Measurements from ENCODE around the gene TXN.
A peak's percentile ranks its signal among the peaks of the same experiment; 100 is the strongest.

TXN gene

DNA sequence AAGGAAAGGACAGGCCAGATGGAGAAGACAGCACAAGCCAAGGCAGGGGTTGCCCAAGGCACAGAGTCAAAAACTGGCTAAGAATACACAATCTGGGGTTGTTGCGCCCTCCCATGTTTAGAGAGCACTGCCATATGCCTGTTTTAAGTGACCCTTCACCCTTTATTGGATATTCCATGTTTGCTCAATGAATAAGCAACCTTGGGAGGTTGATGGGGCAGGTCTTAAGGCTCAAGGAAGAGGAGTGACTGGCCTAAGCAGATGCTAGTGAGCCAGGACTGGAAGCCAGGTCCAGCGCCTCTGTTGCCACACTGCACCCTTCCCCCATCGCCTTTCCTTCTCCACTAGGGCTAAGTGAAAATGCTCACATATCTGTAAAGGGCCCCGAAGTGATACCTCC lies 6.7 kb downstream of the TXN start:
- peaks cover 23% of the 10 kb centered on the region for H3K4me1 Mint-ChIP-seq
- H3K27me3 Mint-ChIP-seq, result no peaks in the 10 kb centered on the region
- H3K9me3 Mint-ChIP-seq, result no peaks in the 10 kb centered on the region
- H3K36me3 Mint-ChIP-seq, result peaks cover 38% of the 10 kb centered on the region
- ATAC-seq, result peak; percentile 47
- H3K27ac Mint-ChIP-seq, result no peak overlapping the region
- H3K4me3 Mint-ChIP-seq, result no peak overlapping the region

DNA sequence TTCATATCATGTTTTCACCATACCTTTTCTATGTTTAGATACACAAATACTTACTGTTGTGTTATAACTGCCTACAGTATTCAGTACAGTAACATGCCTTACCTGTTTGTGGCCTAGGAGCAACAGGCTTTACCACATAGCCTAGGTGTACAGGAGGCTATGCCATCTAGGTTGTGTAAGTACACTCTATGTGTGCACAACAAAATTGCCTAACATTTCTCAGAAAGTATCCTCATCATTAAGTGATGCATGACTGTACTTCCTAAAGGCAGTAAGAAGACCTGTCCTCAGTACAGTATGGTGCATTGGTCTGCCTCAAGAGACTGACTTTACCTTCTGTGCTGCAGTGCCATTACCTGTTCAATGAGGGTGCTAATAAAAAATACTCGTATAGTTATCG lies 7.9 kb downstream of the TXN start:
- no peak overlapping the region for H3K4me3 Mint-ChIP-seq
- no peaks in the 10 kb centered on the region for H3K27me3 Mint-ChIP-seq
- peaks cover 34% of the 10 kb centered on the region for H3K36me3 Mint-ChIP-seq
- H3K4me1 Mint-ChIP-seq, result peaks cover 10% of the 10 kb centered on the region
- no peak overlapping the region for H3K27ac Mint-ChIP-seq
- no peak for ATAC-seq
- H3K9me3 Mint-ChIP-seq, result no peaks in the 10 kb centered on the region

- no peaks in the 10 kb centered on the region for H3K4me1 Mint-ChIP-seq
- H3K36me3 Mint-ChIP-seq, result peaks cover 35% of the 10 kb centered on the region
These were observed 10.1 kb downstream of the TXN start for GRCh38 chr9:110246214-110246613.

GRCh38 chr9:110244616-110245015 lies 11.7 kb downstream of the TXN start:
- Mint-ChIP-seq H3K9me3 (no peaks in the 10 kb centered on the region), H3K36me3 (peaks cover 22% of the 10 kb centered on the region), H3K4me3 (no peak overlapping the region), H3K27me3 (no peaks in the 10 kb centered on the region), H3K27ac (no peak overlapping the region), H3K4me1 (no peaks in the 10 kb centered on the region)
- ATAC-seq, result no peak

More at GRCh38 chr9:110246214-110246613, 10.1 kb downstream of the TXN start:
- ATAC-seq, result no peak
- Mint-ChIP-seq H3K9me3 (no peaks in the 10 kb centered on the region), H3K27ac (no peak overlapping the region), H3K27me3 (no peaks in the 10 kb centered on the region), H3K4me3 (no peak overlapping the region)

GRCh38 chr9:110241858-110242321 lies 14.4 kb downstream of the TXN start:
- H3K9me3 Mint-ChIP-seq, result no peaks in the 10 kb centered on the region
- no peaks in the 10 kb centered on the region for H3K4me1 Mint-ChIP-seq
- peak; percentile 34 for ATAC-seq
- H3K27me3 Mint-ChIP-seq, result no peaks in the 10 kb centered on the region
- H3K36me3 Mint-ChIP-seq, result peaks cover 17% of the 10 kb centered on the region
- H3K27ac Mint-ChIP-seq, result no peak overlapping the region
- H3K4me3 Mint-ChIP-seq, result no peak overlapping the region

DNA sequence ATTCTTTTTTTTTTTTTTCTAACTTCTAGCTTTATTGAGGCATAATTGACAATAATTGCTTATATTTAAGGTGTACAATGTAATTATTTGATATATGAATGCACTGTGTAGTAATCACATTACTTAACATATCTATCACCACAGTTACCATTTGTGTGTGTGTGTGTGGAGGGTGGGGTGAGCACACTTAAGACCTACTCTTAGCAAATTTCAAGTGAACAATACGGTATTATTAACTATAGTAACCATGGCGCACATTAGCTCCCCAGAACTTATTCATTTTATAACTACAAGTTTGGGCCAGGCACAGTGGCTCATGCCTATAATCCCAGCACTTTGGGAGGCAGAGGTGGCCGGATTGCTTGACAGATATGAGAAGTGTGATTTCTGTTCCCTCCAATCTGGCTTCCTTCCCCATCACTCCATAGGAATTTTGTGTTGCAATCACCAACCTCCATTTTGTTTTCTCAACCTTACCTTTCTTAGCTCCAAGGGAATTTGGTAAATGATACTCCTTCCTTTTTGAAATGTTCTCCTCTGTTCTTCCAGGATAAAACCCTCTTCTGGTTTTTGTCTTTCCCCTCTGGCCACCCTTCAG lies 14.9 kb downstream of the TXN start:
- H3K9me3 Mint-ChIP-seq, result no peaks in the 10 kb centered on the region
- ATAC-seq, result peak; percentile 32
- H3K4me1 Mint-ChIP-seq, result no peaks in the 10 kb centered on the region
- no peak overlapping the region for H3K4me3 Mint-ChIP-seq
- H3K36me3 Mint-ChIP-seq, result peaks cover 12% of the 10 kb centered on the region
- no peaks in the 10 kb centered on the region for H3K27me3 Mint-ChIP-seq
- H3K27ac Mint-ChIP-seq, result no peak overlapping the region

DNA sequence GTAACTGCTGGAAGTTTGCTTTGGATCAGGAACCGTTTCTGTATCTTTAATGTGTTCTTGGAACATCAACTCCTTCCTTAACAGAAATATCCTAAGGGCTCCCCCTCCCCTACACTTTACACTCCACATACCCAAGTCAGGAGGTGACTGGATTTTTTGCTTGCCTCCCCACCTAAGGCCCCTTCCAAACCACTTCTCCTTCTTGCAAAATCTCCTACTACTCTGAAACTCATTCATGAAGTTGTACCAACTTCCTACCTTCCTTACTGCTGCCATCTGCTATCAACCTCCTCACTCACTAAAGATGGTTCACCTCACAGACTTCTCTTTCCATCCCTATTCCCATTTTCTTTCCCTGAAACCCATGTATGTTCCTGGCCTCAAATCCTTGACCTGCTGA lies 16.1 kb downstream of the TXN start:
- Mint-ChIP-seq H3K4me3 (no peak overlapping the region), H3K9me3 (no peaks in the 10 kb centered on the region), H3K36me3 (peaks cover 6% of the 10 kb centered on the region), H3K4me1 (no peaks in the 10 kb centered on the region), H3K27me3 (no peaks in the 10 kb centered on the region), H3K27ac (no peak overlapping the region)
- peak; percentile 16 for ATAC-seq

- no peak for ATAC-seq
- Mint-ChIP-seq H3K9me3 (no peaks in the 10 kb centered on the region), H3K4me1 (no peaks in the 10 kb centered on the region), H3K36me3 (no peaks in the 10 kb centered on the region), H3K27me3 (no peaks in the 10 kb centered on the region), H3K27ac (no peak overlapping the region), H3K4me3 (no peak overlapping the region)
These were observed 28.0 kb downstream of the TXN start for GRCh38 chr9:110228321-110228720.

DNA sequence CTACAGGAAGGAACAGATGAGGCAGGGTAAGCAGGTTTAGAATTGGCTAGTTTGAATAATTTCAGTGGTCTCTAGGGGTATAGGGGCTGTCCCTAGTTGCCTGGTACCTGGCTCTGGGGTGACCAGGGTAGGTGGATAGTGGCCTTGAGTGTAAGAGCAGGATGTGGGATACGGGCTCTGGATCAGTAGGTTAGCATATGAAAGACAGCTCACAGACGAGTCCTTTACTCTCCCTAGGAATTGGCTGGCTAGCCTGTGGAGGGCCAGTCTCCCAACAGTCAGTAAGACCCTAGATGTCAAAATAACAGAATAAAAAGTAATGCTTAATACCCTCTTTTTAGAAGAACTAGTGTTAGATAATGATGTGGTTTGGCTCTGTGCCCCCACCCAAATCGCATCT lies 31.7 kb downstream of the TXN start:
- ATAC-seq, result no peak
- Mint-ChIP-seq H3K4me3 (no peak overlapping the region), H3K36me3 (no peaks in the 10 kb centered on the region), H3K27ac (no peak overlapping the region), H3K9me3 (no peaks in the 10 kb centered on the region), H3K4me1 (no peaks in the 10 kb centered on the region), H3K27me3 (no peaks in the 10 kb centered on the region)

GRCh38 chr9:110220809-110221208 lies 35.5 kb downstream of the TXN start:
- H3K4me3 Mint-ChIP-seq, result no peak overlapping the region
- no peaks in the 10 kb centered on the region for H3K27me3 Mint-ChIP-seq

GRCh38 chr9:110217656-110218099 lies 38.6 kb downstream of the TXN start:
- Mint-ChIP-seq H3K36me3 (no peaks in the 10 kb centered on the region), H3K27ac (no peak overlapping the region), H3K4me3 (no peak overlapping the region), H3K9me3 (no peaks in the 10 kb centered on the region), H3K4me1 (peaks cover 9% of the 10 kb centered on the region), H3K27me3 (no peaks in the 10 kb centered on the region)
- ATAC-seq, result no peak

More at GRCh38 chr9:110220809-110221208, 35.5 kb downstream of the TXN start:
- Mint-ChIP-seq H3K36me3 (no peaks in the 10 kb centered on the region), H3K9me3 (no peaks in the 10 kb centered on the region), H3K4me1 (no peaks in the 10 kb centered on the region), H3K27ac (no peak overlapping the region)
- ATAC-seq, result no peak

DNA sequence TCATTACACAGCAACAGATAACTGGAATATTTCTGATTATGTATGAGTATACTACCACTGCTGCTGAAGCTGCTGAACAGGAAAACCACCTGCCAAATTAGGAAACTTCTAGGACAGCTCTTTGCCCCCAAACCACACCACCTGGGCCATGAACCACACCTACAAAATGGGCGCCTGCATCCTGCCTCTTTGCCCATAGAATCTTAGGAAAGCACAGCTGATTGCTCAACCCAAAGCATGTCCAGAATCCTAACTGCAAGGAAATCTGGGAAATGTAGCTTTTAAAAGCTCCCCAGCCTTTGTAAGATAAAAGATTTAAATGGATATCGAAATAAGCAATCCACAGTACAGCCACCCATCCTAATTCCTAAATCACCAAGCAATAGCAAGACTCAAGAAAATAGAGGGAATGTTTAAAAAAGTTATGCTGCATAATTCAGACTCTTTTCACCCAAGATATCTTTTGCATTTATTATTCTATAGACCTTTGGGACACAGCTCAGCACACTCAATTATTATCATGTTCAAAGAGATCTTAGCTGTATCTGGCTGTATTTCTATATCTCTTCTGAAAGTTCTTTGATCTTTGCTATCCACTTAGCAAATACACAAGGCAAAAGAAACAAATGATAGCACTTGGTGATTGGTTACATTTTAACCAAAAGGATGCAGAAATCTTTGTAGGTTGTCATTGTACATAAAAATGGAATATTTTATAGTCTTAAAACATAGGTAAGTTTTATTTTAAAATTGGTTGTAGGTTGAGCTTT lies 41.5 kb downstream of the TXN start:
- no peak overlapping the region for H3K4me3 Mint-ChIP-seq
- no peaks in the 10 kb centered on the region for H3K36me3 Mint-ChIP-seq
- ATAC-seq, result no peak
- peaks cover 9% of the 10 kb centered on the region for H3K4me1 Mint-ChIP-seq
- no peak overlapping the region for H3K27ac Mint-ChIP-seq
- H3K9me3 Mint-ChIP-seq, result peaks cover 2% of the 10 kb centered on the region
- H3K27me3 Mint-ChIP-seq, result no peaks in the 10 kb centered on the region

DNA sequence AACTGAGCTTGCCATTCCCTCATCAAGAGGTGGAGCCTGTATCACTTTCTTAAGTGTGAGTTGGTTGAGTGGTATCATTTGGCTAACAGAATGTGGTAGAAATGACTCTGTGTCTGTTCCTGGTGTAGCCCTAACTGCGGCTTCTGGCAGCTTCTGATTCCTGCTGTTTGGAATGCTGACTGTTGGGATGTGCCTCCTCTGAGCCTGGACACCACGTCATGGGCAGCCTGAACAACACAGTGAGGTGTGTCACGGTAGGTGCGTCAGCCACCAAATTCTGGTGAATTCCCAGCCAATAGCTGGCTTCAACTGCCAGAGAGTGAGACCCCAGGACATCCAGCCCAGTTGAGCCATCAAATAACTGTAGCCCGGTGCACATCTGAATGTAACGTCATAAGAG lies 42.2 kb downstream of the TXN start:
- Mint-ChIP-seq H3K36me3 (no peaks in the 10 kb centered on the region), H3K27me3 (no peaks in the 10 kb centered on the region), H3K4me3 (no peak overlapping the region), H3K9me3 (peaks cover 2% of the 10 kb centered on the region), H3K27ac (no peak overlapping the region), H3K4me1 (peaks cover 9% of the 10 kb centered on the region)
- no peak for ATAC-seq

- no peak overlapping the region for H3K4me3 Mint-ChIP-seq
These were observed 42.8 kb downstream of the TXN start for GRCh38 chr9:110213413-110214044.

DNA sequence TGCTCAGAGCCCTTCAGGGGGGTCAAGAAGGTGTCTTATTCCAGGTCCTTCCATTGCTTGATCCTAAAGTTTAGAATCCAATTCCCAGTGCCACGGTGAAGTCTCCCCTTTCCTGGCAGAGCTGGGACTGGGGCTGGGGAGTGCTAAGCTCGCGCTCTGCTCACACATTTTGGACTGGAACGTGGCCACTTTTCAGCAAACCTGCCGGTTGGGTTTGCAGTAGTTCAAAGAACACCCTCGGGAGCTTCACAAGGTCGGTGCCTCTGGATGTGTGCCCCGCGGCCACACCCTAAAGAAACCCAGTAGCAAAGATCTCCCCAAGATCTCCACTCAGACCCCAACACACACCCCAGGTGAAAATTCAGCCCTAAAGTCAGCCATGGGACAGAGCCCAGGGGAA lies 48.3 kb downstream of the TXN start, which contains the start of gene C9orf152:
C9orf152 (minus strand) TSS at position 129 of the 400 bp plus-strand sequence. CDS start 580 bp downstream, outside the sequence.
- no peaks in the 10 kb centered on the region for H3K36me3 Mint-ChIP-seq
- H3K27ac Mint-ChIP-seq, result no peak within 1 kb of the TSS
- H3K9me3 Mint-ChIP-seq, result peaks cover 2% of the 10 kb centered on the region
- peaks cover 14% of the 10 kb centered on the region for H3K27me3 Mint-ChIP-seq
- no peak for ATAC-seq
- no peaks in the 10 kb centered on the region for H3K4me1 Mint-ChIP-seq
- H3K4me3 Mint-ChIP-seq, result no peak within 1 kb of the TSS

More at GRCh38 chr9:110213413-110214044, 42.8 kb downstream of the TXN start:
- no peak for ATAC-seq
- Mint-ChIP-seq H3K9me3 (peaks cover 2% of the 10 kb centered on the region), H3K36me3 (no peaks in the 10 kb centered on the region), H3K4me1 (peaks cover 9% of the 10 kb centered on the region), H3K27me3 (no peaks in the 10 kb centered on the region), H3K27ac (no peak overlapping the region)

Measured in stimulated activated memory B cell treated with anti-CD40 and anti-IgM and Interleukin-4, amounts not matched to agents 10 μg/mL and 1 μg/mL and 100 μg/mL, for 72 hours (primary cell).